H4 (cell line): ENCODE measurements around the gene FSCB. TPM values are rescaled to one million over a fixed set of nuclear protein-coding genes. Genes with fewer than 3 reads are reported as not detected.
"Not testable (repeated sequence)": the region's sequence is repeated elsewhere in the genome, so short reads cannot be mapped to it uniquely, and the experiment has no call there.

Experiments used
- DNase-seq: peaks from one replicate; pipeline ENCODE4 v3.0.0-alpha.2; 2015; ENCODE audit warnings: low spot score
- total RNA-seq: library from RNA; depleted of rRNA; stranded (reverse); fragments of >200 nt; shearing (Covaris generic); gene quantifications from 2 replicates; pipeline ENCODE4 v1.2.3, GENCODE V29; 2014; rRNA removed

The FSCB gene, protein sequence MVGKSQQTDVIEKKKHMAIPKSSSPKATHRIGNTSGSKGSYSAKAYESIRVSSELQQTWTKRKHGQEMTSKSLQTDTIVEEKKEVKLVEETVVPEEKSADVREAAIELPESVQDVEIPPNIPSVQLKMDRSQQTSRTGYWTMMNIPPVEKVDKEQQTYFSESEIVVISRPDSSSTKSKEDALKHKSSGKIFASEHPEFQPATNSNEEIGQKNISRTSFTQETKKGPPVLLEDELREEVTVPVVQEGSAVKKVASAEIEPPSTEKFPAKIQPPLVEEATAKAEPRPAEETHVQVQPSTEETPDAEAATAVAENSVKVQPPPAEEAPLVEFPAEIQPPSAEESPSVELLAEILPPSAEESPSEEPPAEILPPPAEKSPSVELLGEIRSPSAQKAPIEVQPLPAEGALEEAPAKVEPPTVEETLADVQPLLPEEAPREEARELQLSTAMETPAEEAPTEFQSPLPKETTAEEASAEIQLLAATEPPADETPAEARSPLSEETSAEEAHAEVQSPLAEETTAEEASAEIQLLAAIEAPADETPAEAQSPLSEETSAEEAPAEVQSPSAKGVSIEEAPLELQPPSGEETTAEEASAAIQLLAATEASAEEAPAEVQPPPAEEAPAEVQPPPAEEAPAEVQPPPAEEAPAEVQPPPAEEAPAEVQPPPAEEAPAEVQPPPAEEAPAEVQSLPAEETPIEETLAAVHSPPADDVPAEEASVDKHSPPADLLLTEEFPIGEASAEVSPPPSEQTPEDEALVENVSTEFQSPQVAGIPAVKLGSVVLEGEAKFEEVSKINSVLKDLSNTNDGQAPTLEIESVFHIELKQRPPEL
- total RNA-seq, result 0.02 TPM in 1 of 2 replicates, not detected in the other

DNA sequence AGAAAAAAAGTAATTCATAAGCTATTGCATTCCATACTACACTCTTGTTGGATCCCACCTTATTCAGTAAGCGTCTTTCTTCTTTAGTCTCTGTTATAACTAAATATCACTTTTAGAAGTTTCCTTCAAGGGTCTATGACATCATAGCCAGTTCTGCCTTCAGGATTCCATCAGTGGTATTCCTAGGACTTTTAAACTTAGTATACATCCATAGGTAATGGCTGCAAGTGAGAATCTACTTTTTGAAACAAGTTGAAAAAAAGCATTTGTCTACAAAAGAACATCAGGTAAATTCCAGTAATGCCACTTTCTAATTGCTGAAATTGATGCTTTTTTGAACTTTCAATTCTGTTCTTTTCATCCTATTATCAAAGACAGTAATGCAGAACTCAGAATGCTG lies at the start of gene FSCB:
Gene FSCB (minus strand): TSS at position 101 of the 400 bp plus-strand sequence. CDS start 296 bp downstream, outside the sequence.
- no peak for DNase-seq

DNA sequence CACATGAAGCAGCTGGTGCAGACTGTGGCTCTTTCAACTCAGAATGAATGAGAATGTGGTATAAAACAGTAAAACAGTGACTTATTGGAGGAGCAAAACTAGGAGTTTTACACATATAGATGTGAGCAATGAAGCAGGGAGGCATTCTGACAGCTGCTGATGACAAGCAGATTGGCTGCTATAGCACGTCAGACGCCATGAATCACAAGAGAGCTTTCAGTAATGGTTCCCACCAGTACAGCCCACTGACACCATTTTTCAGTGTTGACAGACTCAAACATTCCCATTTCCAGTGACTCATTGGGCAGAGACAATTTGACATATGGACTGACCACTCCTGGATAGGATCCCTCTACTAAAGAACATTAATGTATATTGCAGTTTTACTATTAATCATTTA lies 24.6 kb upstream of the FSCB start:
- DNase-seq, result no peak

DNA sequence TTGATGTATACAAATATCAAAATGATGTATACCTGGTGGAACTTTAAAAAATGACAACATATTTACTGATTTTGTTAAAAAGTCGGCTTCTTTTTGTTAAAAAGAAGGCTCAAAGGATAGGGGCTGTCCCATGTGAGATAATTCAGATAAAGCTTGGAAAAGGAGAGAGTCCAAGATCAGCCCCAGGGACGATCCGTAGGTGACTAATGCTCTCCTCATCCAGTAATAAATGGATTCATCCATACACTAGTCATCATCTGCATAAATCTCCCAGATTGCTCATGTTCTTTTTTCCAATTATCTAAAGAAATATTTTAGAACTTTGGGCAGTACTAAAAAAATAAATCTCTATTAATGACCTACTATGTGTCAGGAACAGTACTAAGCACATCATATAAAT lies 23.4 kb upstream of the FSCB start:
- no peak for DNase-seq

DNA sequence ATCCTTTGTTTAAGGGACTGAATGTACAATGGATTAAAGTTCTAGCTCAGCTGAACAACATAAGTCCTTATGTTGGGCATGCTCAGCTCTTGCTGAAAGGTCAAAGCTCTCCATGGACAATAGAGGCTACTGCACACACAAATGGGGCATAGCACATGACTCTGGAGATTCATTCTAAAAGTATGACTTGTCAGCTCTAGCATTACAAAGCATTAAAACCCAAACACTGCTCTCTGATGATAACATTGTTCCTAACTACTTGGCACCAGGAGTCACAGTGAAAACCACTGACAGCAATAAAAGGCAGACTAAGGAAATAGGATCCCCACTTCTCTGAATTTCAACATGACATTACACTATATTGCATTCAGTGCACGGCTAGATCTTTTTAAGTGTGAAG lies 21.9 kb upstream of the FSCB start:
- DNase-seq, result peak; percentile 68

DNA sequence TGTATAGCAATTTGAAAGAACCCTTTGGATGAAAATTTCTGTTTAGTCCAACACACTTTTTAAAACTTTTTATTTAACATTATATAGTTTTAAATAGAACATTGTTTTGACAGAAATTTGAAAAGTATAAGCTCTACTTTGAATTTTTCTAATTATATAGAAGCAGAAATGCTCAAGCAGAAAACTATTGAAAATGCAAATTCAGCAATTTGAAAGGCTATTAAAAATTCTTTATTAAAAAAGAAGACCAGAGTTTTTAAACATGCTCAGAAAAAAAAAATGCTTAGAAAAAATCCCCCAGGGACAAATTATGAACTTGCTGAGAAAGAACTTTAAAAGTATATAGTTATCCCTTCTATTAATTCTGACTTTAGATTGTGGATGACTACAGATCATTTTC lies 21.1 kb upstream of the FSCB start:
- no peak for DNase-seq

DNA sequence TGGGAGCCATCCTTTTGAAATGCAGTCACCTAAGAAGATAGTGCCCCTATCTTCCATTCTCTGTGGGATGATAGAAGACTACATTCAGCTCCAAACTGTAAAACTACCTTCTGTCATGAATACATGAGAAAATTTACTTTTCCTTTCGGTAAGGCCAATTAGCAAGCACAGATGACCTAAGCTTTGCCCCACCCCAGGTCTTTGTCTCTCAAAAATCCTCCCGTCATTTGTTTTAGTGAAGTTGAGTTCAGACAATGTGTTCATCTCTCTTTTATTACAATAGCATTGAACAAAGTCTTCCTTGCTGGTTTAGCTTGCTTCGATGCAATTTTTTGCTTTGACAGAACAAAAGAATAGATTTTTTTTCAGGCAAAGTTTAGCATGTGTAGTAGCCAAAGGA lies 18.2 kb upstream of the FSCB start:
- no peak for DNase-seq

DNA sequence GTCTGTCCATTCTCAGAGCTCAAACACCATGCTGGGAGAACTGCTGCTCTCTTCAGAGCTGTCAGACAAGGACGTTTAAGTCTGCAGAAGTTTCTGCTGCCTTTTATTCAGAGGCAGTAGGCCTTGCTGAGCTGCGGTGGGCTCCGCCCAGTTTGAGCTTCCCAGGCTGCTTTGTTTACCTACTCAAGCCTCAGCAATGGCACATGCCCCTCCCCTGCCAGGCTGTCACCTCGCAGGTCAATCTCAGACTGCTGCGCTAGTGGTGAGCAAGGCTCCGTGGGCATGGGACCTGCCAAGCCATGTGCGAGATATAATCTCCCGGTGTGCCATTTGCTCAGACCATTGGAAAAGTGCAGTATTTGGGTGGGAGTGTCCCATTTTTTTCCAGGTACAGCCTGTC lies 8.6 kb upstream of the FSCB start:
- not testable (repeated sequence) for DNase-seq

DNA sequence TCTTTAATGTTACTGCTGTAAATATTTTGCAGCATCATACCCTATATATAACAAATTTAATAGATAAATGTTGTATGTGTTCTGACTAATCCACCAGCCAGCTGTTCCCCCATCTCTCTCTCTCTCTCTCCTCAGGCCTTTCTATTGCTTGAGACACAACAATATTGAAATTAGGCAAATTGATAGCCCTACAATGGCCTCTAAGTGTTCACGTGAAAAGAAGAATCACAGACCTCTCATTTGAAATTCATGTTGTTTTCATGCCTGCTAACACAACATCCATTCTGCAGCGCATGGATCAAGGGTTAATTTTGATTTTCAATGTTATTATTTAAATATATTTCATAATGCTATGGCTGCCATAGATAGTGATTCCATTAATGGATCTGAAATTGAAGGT lies 1.8 kb upstream of the FSCB start:
- no peak for DNase-seq

DNA sequence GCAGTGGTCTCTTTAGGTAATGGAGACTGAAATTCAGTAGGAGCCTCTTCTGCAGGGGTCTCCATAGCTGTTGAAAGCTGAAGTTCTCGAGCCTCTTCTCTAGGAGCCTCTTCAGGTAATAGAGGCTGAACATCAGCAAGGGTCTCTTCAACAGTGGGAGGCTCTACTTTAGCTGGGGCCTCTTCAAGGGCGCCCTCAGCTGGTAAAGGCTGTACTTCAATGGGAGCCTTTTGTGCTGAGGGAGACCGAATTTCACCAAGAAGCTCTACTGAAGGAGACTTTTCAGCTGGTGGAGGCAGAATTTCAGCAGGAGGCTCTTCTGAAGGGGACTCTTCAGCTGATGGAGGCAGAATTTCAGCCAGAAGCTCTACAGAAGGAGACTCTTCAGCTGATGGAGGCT lies 1.5 kb downstream of the FSCB start:
- no peak for DNase-seq

DNA sequence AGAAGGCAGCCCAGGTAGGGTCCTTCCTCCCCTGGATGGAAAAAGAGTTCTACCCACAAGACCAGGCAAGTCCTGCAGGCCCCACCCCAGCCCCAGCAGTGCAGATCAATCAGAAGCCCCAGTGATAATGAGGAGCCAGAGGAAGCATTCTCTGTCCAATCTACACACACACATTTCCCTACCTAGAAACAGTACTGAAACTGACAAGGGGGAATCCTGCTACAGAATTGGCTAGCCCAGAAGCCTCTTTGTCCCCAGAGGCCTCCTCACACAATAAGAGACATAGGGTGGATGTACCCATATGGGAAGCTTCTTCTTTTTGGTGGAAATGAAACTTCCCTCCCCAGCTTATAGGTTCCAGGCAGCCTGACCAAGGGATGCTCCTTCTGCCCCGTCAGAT lies 9.9 kb downstream of the FSCB start:
- DNase-seq, result no peak

DNA sequence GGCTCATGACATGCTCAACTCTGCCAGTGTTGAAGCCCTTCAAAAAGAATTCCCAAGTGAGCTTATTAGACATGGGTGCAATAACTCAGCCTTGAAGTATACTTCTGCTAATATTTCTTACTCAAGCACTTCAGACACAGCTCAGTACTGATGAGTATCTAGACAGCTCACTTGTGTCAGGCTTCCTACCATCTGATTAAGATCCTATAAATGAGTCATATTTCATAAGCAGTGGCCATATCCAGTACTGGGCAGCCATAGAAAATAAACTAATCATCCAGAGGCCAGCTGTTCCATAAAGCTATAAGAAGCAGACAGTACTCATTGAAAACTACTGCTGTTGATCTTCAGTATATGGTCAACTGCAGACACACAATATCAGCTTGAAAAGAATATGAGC lies 12.9 kb downstream of the FSCB start:
- DNase-seq, result no peak

DNA sequence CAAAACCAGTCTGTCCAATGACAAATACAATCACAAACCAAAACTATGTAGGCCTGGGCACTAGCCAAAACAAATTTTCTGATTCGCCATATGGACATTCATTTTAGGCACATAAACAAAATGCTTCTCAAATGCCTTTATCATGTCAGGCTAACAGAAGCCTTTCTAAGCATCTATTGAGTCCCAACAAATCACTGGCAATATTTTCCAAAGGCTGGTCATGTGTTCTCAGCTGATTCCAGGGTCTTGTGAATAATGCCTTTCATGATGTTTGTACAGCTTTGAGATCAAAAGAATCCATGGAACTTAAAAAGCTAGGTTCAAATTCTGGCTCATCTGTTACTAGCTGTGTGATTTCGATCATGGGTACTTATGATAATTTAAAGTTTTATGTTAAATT lies 16.1 kb downstream of the FSCB start:
- no peak for DNase-seq

DNA sequence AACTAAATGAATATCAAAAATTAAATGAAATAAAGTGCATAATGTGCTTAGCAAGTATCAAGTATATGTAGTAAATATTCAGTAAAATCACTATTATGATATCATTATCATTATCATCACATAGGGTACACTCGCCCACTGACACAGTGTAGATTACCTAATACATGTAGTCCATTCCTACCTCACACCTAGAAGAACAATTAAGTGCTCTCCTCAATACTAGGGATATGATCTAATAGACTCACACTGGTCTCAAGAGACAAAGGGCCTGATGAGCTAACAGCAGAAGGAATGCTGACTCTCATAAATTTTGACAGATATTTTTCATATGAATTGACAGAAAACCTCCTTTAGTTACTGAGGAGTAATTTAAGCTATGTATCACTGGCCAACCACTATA lies 29.1 kb downstream of the FSCB start:
- no peak for DNase-seq

DNA sequence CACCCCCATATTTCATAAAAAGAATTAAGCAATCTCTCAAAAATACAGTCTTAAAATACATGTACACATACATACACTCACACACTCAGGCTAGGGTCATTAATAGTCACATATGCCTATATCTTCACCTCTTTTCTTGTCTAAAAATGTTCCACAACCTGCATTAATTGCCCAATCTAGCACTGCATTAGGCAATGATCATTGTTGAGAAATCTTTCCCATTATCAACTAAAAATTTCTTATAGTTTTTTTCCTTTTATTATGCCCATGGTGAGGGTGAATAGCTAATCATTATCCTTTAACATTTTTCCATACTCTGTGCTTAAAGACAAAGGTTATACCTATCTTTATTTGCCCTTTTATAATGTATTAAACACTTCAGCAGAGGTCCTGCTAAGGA lies 38.3 kb downstream of the FSCB start:
- no peak for DNase-seq

DNA sequence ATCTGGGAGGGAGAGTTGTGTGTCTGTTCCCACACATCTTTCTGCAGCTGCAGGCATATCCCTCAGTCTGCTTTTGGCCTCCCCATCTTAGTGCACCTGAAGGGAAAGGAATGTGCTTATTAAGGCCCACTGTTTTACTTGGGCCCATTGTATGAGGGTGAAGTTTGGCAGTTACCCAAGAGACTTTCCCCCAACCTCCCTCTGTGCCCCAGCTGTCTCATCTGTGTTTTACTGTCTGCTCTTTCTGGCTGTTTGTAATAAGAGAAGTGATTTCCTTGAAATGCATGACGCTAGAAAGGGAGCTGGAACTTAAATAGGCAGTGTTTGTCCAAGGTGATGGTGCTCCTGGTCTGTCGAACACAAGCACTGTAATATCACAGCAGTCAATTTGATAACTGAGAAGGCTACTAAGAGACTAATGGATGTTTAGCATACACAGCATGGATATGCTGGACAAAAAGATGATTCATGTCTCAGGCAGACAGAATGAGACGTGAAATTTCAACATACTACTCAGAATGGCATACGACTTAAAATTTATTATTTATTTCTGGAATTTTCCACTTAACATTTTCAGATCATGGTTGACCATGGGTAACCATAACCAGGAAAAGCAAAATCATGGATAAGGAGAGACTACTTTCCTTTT lies 43.6 kb downstream of the FSCB start:
- no peak for DNase-seq

DNA sequence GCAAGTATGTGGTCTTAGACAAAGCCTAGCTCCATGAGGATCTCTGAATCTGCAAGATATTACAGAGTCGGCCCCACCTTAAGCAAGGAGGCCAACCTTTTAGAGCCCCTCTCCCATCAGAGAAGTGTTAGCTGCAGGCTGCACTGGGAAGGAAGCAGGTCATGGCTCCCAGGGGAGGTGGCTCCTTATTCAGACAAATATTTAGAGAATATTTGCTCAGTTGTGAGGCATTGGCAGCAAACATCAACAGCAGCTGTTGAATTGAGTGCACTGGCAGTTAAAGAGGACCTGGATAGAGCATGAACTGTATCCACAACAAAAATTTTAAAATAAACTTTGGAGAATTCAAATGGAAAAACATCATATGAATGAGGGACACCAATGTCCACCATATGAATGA lies 44.7 kb downstream of the FSCB start:
- DNase-seq, result no peak

DNA sequence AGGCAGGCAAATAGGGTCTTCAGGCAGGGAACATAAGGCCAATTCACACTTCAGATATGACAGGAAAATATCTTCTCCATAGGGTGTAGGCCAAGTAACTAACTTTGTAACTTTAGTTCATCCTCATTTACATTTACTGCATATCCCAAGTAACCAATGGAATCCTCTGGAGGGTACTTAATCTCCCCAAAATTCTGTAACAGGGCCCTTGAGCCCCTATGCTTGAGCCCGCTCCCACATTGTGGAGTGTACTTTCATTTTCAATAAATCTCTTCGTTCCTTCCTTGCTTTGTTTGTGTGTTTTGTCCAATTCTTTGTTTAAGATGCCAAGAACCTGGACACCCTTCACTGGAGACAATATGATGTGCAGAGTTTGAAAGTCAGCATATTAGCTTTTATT lies 45.3 kb downstream of the FSCB start:
- no peak for DNase-seq
